ENCODE measurements around the gene LIX1. TPM values are rescaled to one million over a fixed set of nuclear protein-coding genes. Genes with fewer than 3 reads are reported as not detected.

LIX1 gene
- total RNA-seq, 1 donor from 2014 or later, result 164 TPM

DNA sequence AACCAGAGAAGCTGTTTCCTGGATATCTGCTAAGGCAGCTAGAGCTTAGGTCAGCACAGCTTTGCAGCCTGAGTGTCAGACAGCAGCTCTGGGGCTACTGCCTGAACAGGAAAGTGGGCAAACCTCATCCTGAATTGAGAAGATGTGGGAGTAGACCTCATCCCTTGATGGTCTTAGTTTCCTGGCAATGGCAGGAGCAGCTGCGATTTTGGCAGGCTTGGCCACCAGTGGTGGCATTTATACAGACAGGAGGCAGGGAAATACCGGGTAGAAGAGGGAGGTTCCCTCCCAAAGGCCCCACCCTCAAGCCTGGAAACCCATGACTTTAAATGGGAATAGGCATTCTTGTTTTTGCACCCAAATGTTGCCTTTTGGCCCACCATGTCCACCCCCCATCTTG, 69.7 kb downstream of the LIX1 start:
- no peak overlapping the region for H3K27ac ChIP-seq
- Mint-ChIP-seq H3K4me1 (peaks cover 4% of the 10 kb centered on the region), H3K27me3 (ENCODE audit: insufficient read depth, low read depth) (peaks cover 3% of the 10 kb centered on the region), H3K27ac (no peak overlapping the region), H3K4me3 (no peak overlapping the region), H3K9me3 (peaks cover 2% of the 10 kb centered on the region), H3K36me3 (no peaks in the 10 kb centered on the region)
- H3K9me3 ChIP-seq (ENCODE audit: low read depth), result no peaks in the 10 kb centered on the region
- no peaks in the 10 kb centered on the region for H4K20me1 ChIP-seq (ENCODE audit: low read depth)
- no peaks in the 10 kb centered on the region for H3F3A ChIP-seq (ENCODE audit: low read depth)
- no peak overlapping the region for H3K4me3 ChIP-seq
- no peak overlapping the region for H3K9ac ChIP-seq
- no peaks in the 10 kb centered on the region for H3K79me2 ChIP-seq (ENCODE audit: low read depth)
- DNase-seq (ENCODE audit: low spot score), result no peak
- no peak for TF ChIP-seq EZH2phosphoT487 (IDR thresholded peaks at IDR 0.05)
- TF ChIP-seq, protein P1, sequence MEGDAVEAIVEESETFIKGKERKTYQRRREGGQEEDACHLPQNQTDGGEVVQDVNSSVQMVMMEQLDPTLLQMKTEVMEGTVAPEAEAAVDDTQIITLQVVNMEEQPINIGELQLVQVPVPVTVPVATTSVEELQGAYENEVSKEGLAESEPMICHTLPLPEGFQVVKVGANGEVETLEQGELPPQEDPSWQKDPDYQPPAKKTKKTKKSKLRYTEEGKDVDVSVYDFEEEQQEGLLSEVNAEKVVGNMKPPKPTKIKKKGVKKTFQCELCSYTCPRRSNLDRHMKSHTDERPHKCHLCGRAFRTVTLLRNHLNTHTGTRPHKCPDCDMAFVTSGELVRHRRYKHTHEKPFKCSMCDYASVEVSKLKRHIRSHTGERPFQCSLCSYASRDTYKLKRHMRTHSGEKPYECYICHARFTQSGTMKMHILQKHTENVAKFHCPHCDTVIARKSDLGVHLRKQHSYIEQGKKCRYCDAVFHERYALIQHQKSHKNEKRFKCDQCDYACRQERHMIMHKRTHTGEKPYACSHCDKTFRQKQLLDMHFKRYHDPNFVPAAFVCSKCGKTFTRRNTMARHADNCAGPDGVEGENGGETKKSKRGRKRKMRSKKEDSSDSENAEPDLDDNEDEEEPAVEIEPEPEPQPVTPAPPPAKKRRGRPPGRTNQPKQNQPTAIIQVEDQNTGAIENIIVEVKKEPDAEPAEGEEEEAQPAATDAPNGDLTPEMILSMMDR (IDR thresholded peaks at IDR 0.05), result no peak
- no peaks in the 10 kb centered on the region for H3K36me3 ChIP-seq
- H2AFZ ChIP-seq (replicated peaks), result no peak overlapping the region
- H3K4me1 ChIP-seq, result peaks cover 3% of the 10 kb centered on the region
- no peak overlapping the region for H3K4me2 ChIP-seq
- H3K27me3 ChIP-seq, result no peaks in the 10 kb centered on the region

DNA sequence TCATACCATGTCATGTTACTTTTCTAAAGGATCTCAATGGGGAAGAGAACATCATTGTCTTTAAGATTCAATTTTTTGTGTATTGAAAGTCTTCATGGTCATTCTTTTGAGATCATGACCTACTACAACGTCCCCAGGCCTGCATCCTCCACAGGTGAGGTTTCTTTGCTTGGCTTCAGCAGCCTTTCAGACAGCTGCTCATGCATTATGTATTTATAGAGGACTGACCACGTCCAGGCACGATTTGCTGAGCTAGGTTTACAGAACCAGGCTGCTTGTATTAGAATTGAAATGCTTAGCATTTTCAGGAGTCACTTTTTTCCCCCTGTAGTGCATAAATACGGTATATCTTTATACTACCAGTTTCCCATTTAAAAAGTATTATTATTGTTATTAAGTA, 70.4 kb downstream of the LIX1 start:
- TF ChIP-seq, protein P1 (IDR thresholded peaks at IDR 0.05), result no peak
- no peak for TF ChIP-seq EZH2 (IDR thresholded peaks at IDR 0.05)
- TF ChIP-seq EZH2phosphoT487 (IDR thresholded peaks at IDR 0.05), result no peak
- DNase-seq (ENCODE audit: low spot score), result no peak
- Histone ChIP-seq H2AFZ (replicated peaks) (no peak overlapping the region), H3K4me1 (peaks cover 5% of the 10 kb centered on the region), H3K9ac (no peak overlapping the region), H3K36me3 (no peaks in the 10 kb centered on the region), H3F3A (ENCODE audit: low read depth) (no peaks in the 10 kb centered on the region), H3K27ac (no peak overlapping the region), H3K27me3 (no peaks in the 10 kb centered on the region), H3K4me2 (no peak overlapping the region), H3K9me3 (ENCODE audit: low read depth) (no peaks in the 10 kb centered on the region), H3K79me2 (ENCODE audit: low read depth) (no peaks in the 10 kb centered on the region), H4K20me1 (ENCODE audit: low read depth) (no peaks in the 10 kb centered on the region), H3K4me3 (no peak overlapping the region)
- H3K36me3 Mint-ChIP-seq, result no peaks in the 10 kb centered on the region
- no peak overlapping the region for H3K27ac Mint-ChIP-seq
- H3K4me3 Mint-ChIP-seq, result no peak overlapping the region
- peaks cover 2% of the 10 kb centered on the region for H3K9me3 Mint-ChIP-seq
- H3K27me3 Mint-ChIP-seq (ENCODE audit: insufficient read depth, low read depth), result peaks cover 3% of the 10 kb centered on the region
- peaks cover 10% of the 10 kb centered on the region for H3K4me1 Mint-ChIP-seq

DNA sequence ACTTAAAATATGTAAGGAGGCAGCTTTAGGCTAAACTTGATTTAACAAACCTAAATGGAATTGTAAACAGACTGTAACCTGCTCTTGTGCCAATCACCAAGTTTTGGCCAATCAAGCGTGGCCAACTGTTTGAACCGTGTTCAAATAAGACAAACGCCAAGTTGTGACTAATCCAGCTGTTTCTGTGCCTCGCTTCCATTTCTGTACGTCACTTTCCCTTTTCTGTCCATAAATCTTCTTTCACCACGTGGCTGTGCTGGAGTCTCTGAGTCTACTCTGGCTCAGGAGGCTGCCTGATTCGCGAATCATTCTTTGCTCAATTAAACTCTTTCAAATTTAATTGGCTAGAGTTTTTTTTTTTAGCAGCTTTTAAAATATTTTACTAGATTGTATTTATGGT, 71.3 kb downstream of the LIX1 start:
- no peak overlapping the region for H3K27ac ChIP-seq
- H3K4me2 ChIP-seq, result no peak overlapping the region
- peaks cover 8% of the 10 kb centered on the region for H3K4me1 ChIP-seq
- no peak overlapping the region for H2AFZ ChIP-seq (replicated peaks)
- H3K27me3 ChIP-seq, result no peaks in the 10 kb centered on the region
- TF ChIP-seq, protein P1 (IDR thresholded peaks at IDR 0.05), result no peak
- TF ChIP-seq EZH2phosphoT487 (IDR thresholded peaks at IDR 0.05) (no peak), EZH2 (IDR thresholded peaks at IDR 0.05) (no peak)
- no peak overlapping the region for H3K4me3 Mint-ChIP-seq
- no peaks in the 10 kb centered on the region for H3F3A ChIP-seq (ENCODE audit: low read depth)
- peaks cover 2% of the 10 kb centered on the region for H3K9me3 Mint-ChIP-seq
- no peak for DNase-seq (ENCODE audit: low spot score)
- no peaks in the 10 kb centered on the region for H3K9me3 ChIP-seq (ENCODE audit: low read depth)
- H4K20me1 ChIP-seq (ENCODE audit: low read depth), result no peaks in the 10 kb centered on the region
- peaks cover 3% of the 10 kb centered on the region for H3K27me3 Mint-ChIP-seq (ENCODE audit: insufficient read depth, low read depth)
- H3K36me3 Mint-ChIP-seq, result no peaks in the 10 kb centered on the region
- no peak overlapping the region for H3K9ac ChIP-seq
- H3K79me2 ChIP-seq (ENCODE audit: low read depth), result no peaks in the 10 kb centered on the region
- H3K36me3 ChIP-seq, result no peaks in the 10 kb centered on the region
- H3K4me1 Mint-ChIP-seq, result peaks cover 11% of the 10 kb centered on the region
- no peak overlapping the region for H3K27ac Mint-ChIP-seq
- no peak overlapping the region for H3K4me3 ChIP-seq
